H1 (cell line): ENCODE data around the gene KHDC1L. TPM values are rescaled to one million over a fixed set of nuclear protein-coding genes. Genes with fewer than 3 reads are reported as not detected.

Source experiments
- CTCF ChIA-PET: fragments of 300-600 bp; sonication (Branson Sonifier 250); formaldehyde crosslinking; loops from one replicate; lab custom pipeline; 2021; ENCODE audit not compliant: partially characterized antibody; lab: Charles Lee
- POLR2A ChIA-PET: fragments of 300-600 bp; sonication (Branson Sonifier 250); formaldehyde crosslinking; loops from one replicate; lab custom pipeline; 2021; ENCODE audit warnings: inconsistent platforms; ENCODE audit not compliant: partially characterized antibody; lab: Charles Lee
- DNase-seq, 2 experiments: peaks; one replicate each; pipeline versions ENCODE4 v3.0.0 to v3.0.0-alpha.2; 2010 to 2022; ENCODE audit warnings: low spot score in 2 of 2, low read depth in 1 of 2, mixed read lengths in 1 of 2
- FAIRE-seq: peaks from 2 replicates; lab custom pipeline; 2011; peaks lifted over from hg19 to GRCh38; lab: Jason Lieb, UNC
- H2AFZ ChIP-seq: 2 replicates; pipeline ENCODE4 v1.8.1; 2012; ENCODE audit warnings: low read length, inconsistent platforms
- H2AK5ac ChIP-seq: 2 replicates; pipeline ENCODE4 v1.6.1; 2013; ENCODE audit warnings: low read depth, low read length
- H2BK120ac ChIP-seq: replicated peaks from 2 replicates; pipeline ENCODE3; 2013; ENCODE audit warnings: low read depth, low read length, inconsistent platforms
- H2BK12ac ChIP-seq: 2 replicates; pipeline ENCODE4 v1.6.1; 2013; ENCODE audit warnings: low read depth, low read length
- H2BK15ac ChIP-seq: 2 replicates; pipeline ENCODE4 v1.6.1; 2013; ENCODE audit warnings: low read length
- H2BK20ac ChIP-seq: 2 replicates; pipeline ENCODE4 v1.6.1; 2013; ENCODE audit warnings: low read length
- H2BK5ac ChIP-seq: 2 replicates; pipeline ENCODE4 v1.6.1; 2013; ENCODE audit warnings: low read depth, low read length
- H3K14ac ChIP-seq: 2 replicates; pipeline ENCODE4 v1.6.1; 2013; ENCODE audit warnings: inconsistent platforms; ENCODE audit not compliant: insufficient read length
- H3K18ac ChIP-seq: 2 replicates; pipeline ENCODE4 v1.6.1; 2013; ENCODE audit warnings: low read length; ENCODE audit errors: extremely low read depth
- H3K23ac ChIP-seq: 2 replicates; pipeline ENCODE4 v1.6.1; 2013; ENCODE audit warnings: inconsistent platforms; ENCODE audit not compliant: insufficient read length
- H3K23me2 ChIP-seq: 2 replicates; pipeline ENCODE4 v1.6.1; 2013; ENCODE audit warnings: low read depth, low read length
- H3K27ac ChIP-seq: 2 replicates; pipeline ENCODE4 v1.6.1; 2011; ENCODE audit warnings: low read depth, low read length, inconsistent platforms
- H3K27me3 ChIP-seq, 4 experiments: replicated peaks in 1 of 4; 1 replicate in 1 of 4; 2 replicates in 3 of 4; pipeline versions ENCODE4 v1.6.1 to v1.8.1; 2011 to 2013; ENCODE audit warnings: low read length in 3 of 4, mild to moderate bottlenecking in 3 of 4, inconsistent platforms in 2 of 4, mixed read lengths in 2 of 4, moderate library complexity in 1 of 4; ENCODE audit not compliant: control insufficient read depth in 3 of 4, insufficient read depth in 3 of 4; ENCODE audit errors: extremely low read depth in 1 of 4
- H3K36me3 ChIP-seq, 4 experiments: 2 replicates each; pipeline versions ENCODE4 v1.6.1 to v1.8.1; 2011 to 2013; ENCODE audit warnings: mild to moderate bottlenecking in 4 of 4, low read length in 3 of 4, moderate library complexity in 2 of 4, control low read depth in 1 of 4, inconsistent platforms in 1 of 4; ENCODE audit not compliant: insufficient read depth in 4 of 4, control insufficient read depth in 2 of 4
- H3K4ac ChIP-seq: replicated peaks from 2 replicates; pipeline ENCODE3; 2013; ENCODE audit warnings: low read length, low read depth, mixed read lengths, inconsistent platforms; ENCODE audit not compliant: insufficient read length
- H3K4me1 ChIP-seq, 4 experiments: replicated peaks in 1 of 4; 1 replicate in 1 of 4; 2 replicates in 3 of 4; pipeline versions ENCODE4 v1.6.1 to v1.8.1; 2011 to 2013; ENCODE audit warnings: low read length in 3 of 4, inconsistent platforms in 2 of 4, mixed read lengths in 1 of 4; ENCODE audit not compliant: insufficient read depth in 4 of 4, control insufficient read depth in 3 of 4
- H3K4me2 ChIP-seq, 2 experiments: 2 replicates each; pipeline versions ENCODE4 v1.6.1 to v1.8.1; 2011 to 2013; ENCODE audit warnings: low read depth in 2 of 2, low read length in 2 of 2, control low read depth in 1 of 2, inconsistent platforms in 1 of 2, mild to moderate bottlenecking in 1 of 2; ENCODE audit not compliant: insufficient read depth in 1 of 2
- H3K4me3 ChIP-seq, 4 experiments: fragments of 200-600, 300-600 bp in 1 of 4; sonication (generic), shearing (Covaris generic), sonication (Bioruptor Twin) in 1 of 4; 2 replicates each; pipeline versions ENCODE4 v1.5.1 to v1.8.1; 2011 to 2016; ENCODE audit warnings: low read length in 4 of 4, low read depth in 3 of 4, control low read depth in 2 of 4, inconsistent platforms in 2 of 4, mild to moderate bottlenecking in 2 of 4, mixed read lengths in 1 of 4, moderate library complexity in 1 of 4; ENCODE audit not compliant: insufficient read depth in 2 of 4; ENCODE audit errors: extremely low read depth in 1 of 4
- H3K56ac ChIP-seq: replicated peaks from 2 replicates; pipeline ENCODE3; 2013; ENCODE audit warnings: low read depth, mild to moderate bottlenecking, mixed read lengths, low read length, inconsistent platforms; ENCODE audit not compliant: insufficient read length
- H3K79me1 ChIP-seq: 2 replicates; pipeline ENCODE4 v1.6.1; 2013; ENCODE audit warnings: low read depth, low read length, control low read depth
- H3K79me2 ChIP-seq, 2 experiments: 2 replicates each; pipeline versions ENCODE4 v1.6.1 to v1.8.1; 2012 to 2013; ENCODE audit warnings: low read length in 2 of 2, mild to moderate bottlenecking in 2 of 2, inconsistent platforms in 1 of 2; ENCODE audit not compliant: insufficient read depth in 2 of 2, control insufficient read depth in 1 of 2
- H3K9ac ChIP-seq, 4 experiments: replicated peaks in 1 of 4; 1 replicate in 1 of 4; 2 replicates in 3 of 4; pipeline versions ENCODE4 v1.6.1 to v1.8.1; 2011 to 2013; ENCODE audit warnings: low read depth in 3 of 4, low read length in 3 of 4, control low read depth in 2 of 4, mild to moderate bottlenecking in 2 of 4, moderate library complexity in 2 of 4, inconsistent platforms in 1 of 4; ENCODE audit errors: extremely low read depth in 1 of 4
- H3K9me3 ChIP-seq, 2 experiments: 2 replicates each; pipeline versions ENCODE4 v1.6.1 to v1.8.1; 2012 to 2013; ENCODE audit warnings: mild to moderate bottlenecking in 2 of 2, moderate library complexity in 2 of 2, control low read depth in 1 of 2, inconsistent platforms in 1 of 2, low read depth in 1 of 2, low read length in 1 of 2, mixed read lengths in 1 of 2; ENCODE audit not compliant: insufficient read depth in 2 of 2
- H4K20me1 ChIP-seq, 2 experiments: replicated peaks in 1 of 2; 2 replicates each; pipeline versions ENCODE3 to v1.8.1; 2011 to 2013; ENCODE audit warnings: inconsistent platforms in 2 of 2, low read length in 2 of 2, mild to moderate bottlenecking in 1 of 2; ENCODE audit not compliant: insufficient read depth in 2 of 2, control insufficient read depth in 1 of 2
- H4K5ac ChIP-seq: 2 replicates; pipeline ENCODE4 v1.6.1; 2013; ENCODE audit warnings: low read length, low read depth, mixed read lengths, inconsistent platforms; ENCODE audit not compliant: insufficient read length
- H4K8ac ChIP-seq: 2 replicates; pipeline ENCODE4 v1.8.0; 2013; ENCODE audit warnings: mild to moderate bottlenecking, moderate library complexity, low read length, inconsistent platforms; ENCODE audit not compliant: insufficient read depth; ENCODE audit errors: extremely low read depth
- H4K91ac ChIP-seq: replicated peaks from 2 replicates; pipeline ENCODE3; 2013; ENCODE audit warnings: low read length, mixed read lengths, inconsistent platforms; ENCODE audit not compliant: insufficient read length
- RNF2 ChIP-seq: fragments of 200-900, 300-1000 bp; sonication (generic); IDR thresholded peaks from 2 replicates; pipeline ENCODE4 v1.7.1; 2016; ENCODE audit warnings: borderline replicate concordance, low read depth, mild to moderate bottlenecking, antibody characterized with exemption, low read length; ENCODE audit not compliant: poor library complexity, severe bottlenecking; ENCODE audit errors: missing control alignments
- SRF ChIP-seq: IDR thresholded peaks from 2 replicates; pipeline ENCODE4 v1.6.1; 2011; ENCODE audit warnings: mild to moderate bottlenecking, low read depth, low read length, moderate library complexity
- TCF12 ChIP-seq: IDR thresholded peaks from 2 replicates; pipeline ENCODE4 v1.6.1; 2011; ENCODE audit warnings: low read depth, mild to moderate bottlenecking, low read length
- WGBS, 2 experiments: shearing (Covaris generic) in 1 of 2; methylation state at CpG; one replicate each; pipeline versions ENCODE4 v1.1.6 to v1.1.7; 2013 to 2015; ENCODE audit warnings: low lambda C conversion rate in 2 of 2, mixed read lengths in 2 of 2, inconsistent platforms in 1 of 2, low coverage in 1 of 2, missing lambda C conversion rate in 1 of 2; ENCODE audit not compliant: insufficient replicate concordance in 2 of 2, insufficient coverage in 1 of 2, insufficient read length in 1 of 2; ENCODE audit errors: extremely low coverage in 1 of 2, missing lambda C conversion rate in 1 of 2; 5-methylcytosine and 5-hydroxymethylcytosine counted together
- polyA plus RNA-seq, 7 experiments: library from polyadenylated mRNA; depleted of rRNA in 3 of 7; stranded (reverse) in 5 of 7; unstranded in 2 of 7; fragments of >200 nt in 5 of 7; fragments of 200-250 nt in 2 of 7; gene quantifications; 1 replicate in 5 of 7; 2 replicates in 1 of 7; 4 replicates in 1 of 7; pipeline versions ENCODE4 v1.2.1 to v1.2.3, GENCODE V29; 2011 to 2013; ENCODE audit warnings: missing spikeins in 2 of 7, mixed read lengths in 2 of 7
- total RNA-seq: library from RNA; stranded (reverse); fragmentation: NEBNext Ultra II Directional; extraction: Animal tissue kit (Norgen Biotek cat#: 25700); gene quantifications from 2 replicates; pipeline ENCODE4 v1.2.1, GENCODE V29; 2021

Gene KHDC1L
- total and polyA plus RNA-seq, 2 of the 8 experiments (the other 6 are each of a cell fraction or from before 2014, with no cell fraction given) = 0.14 TPM; not detected in 1

- Histone ChIP-seq H3K14ac (no peak overlapping the region), H3K4me3 (no peak overlapping the region), H3K9ac (no peak overlapping the region), H3K79me1 (no peaks in the 10 kb centered on the region), H2AK5ac (no peak overlapping the region), H3K79me2 (no peaks in the 10 kb centered on the region), H2AFZ (no peak overlapping the region), H2BK15ac (no peak overlapping the region), H3K27me3 (no peaks in the 10 kb centered on the region), H3K56ac (no peak overlapping the region), H3K9me3 (no peaks in the 10 kb centered on the region), H4K5ac (no peak overlapping the region), H2BK5ac (no peak overlapping the region), H2BK120ac (no peak overlapping the region), H3K23me2 (no peaks in the 10 kb centered on the region), H3K18ac (no peak overlapping the region), H4K20me1 (no peaks in the 10 kb centered on the region), H3K23ac (no peak overlapping the region), H3K36me3 (no peaks in the 10 kb centered on the region), H2BK12ac (no peak overlapping the region), H2BK20ac (no peak overlapping the region), H3K27ac (no peak overlapping the region), H4K91ac (no peak overlapping the region), H3K4me1 (no peaks in the 10 kb centered on the region), H4K8ac (no peak overlapping the region), H3K4me2 (no peak overlapping the region), H3K4ac (no peak overlapping the region)
- FAIRE-seq = no peak
- ChIA-PET POLR2A (no interaction called here), CTCF (interaction anchor here (0.6 kb wide), 1 partner anchor 1157 kb away, joined by 3 read pairs; no protein-coding TSS in a partner anchor)
- no peak for DNase-seq
- WGBS, 2 experiments = 91% methylated on average over 2 of the region's 2 CpGs; no CpG with 5 or more reads in 1 of the 2 experiments
- TF ChIP-seq TCF12 = no peak
- no peak for TF ChIP-seq SRF
- TF ChIP-seq RNF2 = no peak
Measured at GRCh38 chr6:73216859-73217258, 8.4 kb downstream of the KHDC1L start.
